DND-41 (cell line): Measurements from ENCODE around the gene LGR6.
"Not testable (repeated sequence)": the region's sequence is repeated elsewhere in the genome, so short reads cannot be mapped to it uniquely, and the experiment has no call there.

Experiments used
- ATAC-seq: fragments of 200-7000 bp; cut with Tn5 transposase; 3 replicates; pipeline ENCODE4 v1.9.1; 2021; ENCODE audit warnings: low read depth; ENCODE audit not compliant: insufficient read depth
- DNase-seq: peaks from one replicate; pipeline ENCODE4 v3.0.0-alpha.2; 2020
- H2AFZ ChIP-seq: 2 replicates; pipeline ENCODE4 v1.6.0; 2012; ENCODE audit warnings: low read depth, low read length
- H3K27ac ChIP-seq: 2 replicates; pipeline ENCODE4 v1.5.1; 2012; ENCODE audit warnings: low read length, inconsistent platforms
- H3K27me3 ChIP-seq: fragments of 200-600 bp; sonication (generic); 2 replicates; pipeline ENCODE4 v1.6.0; 2012; ENCODE audit warnings: low read length, mild to moderate bottlenecking, inconsistent platforms; ENCODE audit not compliant: insufficient read depth, poor library complexity
- H3K36me3 ChIP-seq: 2 replicates; pipeline ENCODE4 v1.5.1; 2012; ENCODE audit warnings: low read length, inconsistent platforms; ENCODE audit not compliant: insufficient read depth
- H3K4me1 ChIP-seq: 2 replicates; pipeline ENCODE4 v1.5.1; 2012; ENCODE audit warnings: mild to moderate bottlenecking, low read length; ENCODE audit not compliant: insufficient read depth
- H3K4me2 ChIP-seq: 2 replicates; pipeline ENCODE4 v1.6.0; 2012; ENCODE audit warnings: mild to moderate bottlenecking, moderate library complexity, low read length, inconsistent platforms; ENCODE audit not compliant: insufficient read depth
- H3K4me3 ChIP-seq, 2 experiments: fragments of 200-600 bp in 1 of 2; shearing (Covaris generic) in 1 of 2; 2 replicates each; pipeline ENCODE4 v1.5.1; 2012 to 2016; ENCODE audit warnings: inconsistent platforms in 2 of 2, low read length in 2 of 2, mild to moderate bottlenecking in 2 of 2, low read depth in 1 of 2, moderate library complexity in 1 of 2
- H3K79me2 ChIP-seq: 2 replicates; pipeline ENCODE4 v1.6.0; 2012; ENCODE audit warnings: low read length, inconsistent platforms; ENCODE audit not compliant: insufficient read depth
- H3K9ac ChIP-seq: 2 replicates; pipeline ENCODE4 v1.6.0; 2012; ENCODE audit warnings: low read depth, mild to moderate bottlenecking, inconsistent platforms, low read length, moderate library complexity
- H3K9me3 ChIP-seq: 2 replicates; pipeline ENCODE4 v1.5.1; 2012; ENCODE audit warnings: low read length, moderate library complexity, mild to moderate bottlenecking, inconsistent platforms; ENCODE audit not compliant: insufficient read depth, severe bottlenecking
- H4K20me1 ChIP-seq: 2 replicates; pipeline ENCODE4 v1.6.0; 2012; ENCODE audit warnings: low read length; ENCODE audit not compliant: insufficient read depth
- CTCF ChIP-seq: IDR thresholded peaks from 2 replicates; pipeline ENCODE4 v1.5.1; 2012; ENCODE audit warnings: borderline replicate concordance, low read length, moderate library complexity, mild to moderate bottlenecking; ENCODE audit not compliant: poor library complexity, severe bottlenecking; ENCODE audit errors: extremely low read depth
- EZH2 ChIP-seq: IDR thresholded peaks from 3 replicates; pipeline ENCODE4 v1.6.1; 2012; ENCODE audit warnings: borderline replicate concordance, low read depth, mild to moderate bottlenecking, moderate library complexity, low read length, inconsistent platforms; ENCODE audit not compliant: severe bottlenecking

Gene LGR6

GRCh38 chr1:202255343-202255742 is 61.7 kb downstream of the LGR6 start:
- H3K9ac ChIP-seq = no peak overlapping the region
- TF ChIP-seq CTCF (no peak), EZH2 (no peak)
- no peak overlapping the region for H3K27ac ChIP-seq
- H3K9me3 ChIP-seq = no peaks in the 10 kb centered on the region
- ATAC-seq (no peak), DNase-seq (no peak)
- H3K4me1 ChIP-seq = no peaks in the 10 kb centered on the region
- no peak overlapping the region for H3K4me2 ChIP-seq
- no peak overlapping the region for H2AFZ ChIP-seq
- H3K4me3 ChIP-seq = no peak overlapping the region
- H3K27me3 ChIP-seq = peaks cover 13% of the 10 kb centered on the region
- H3K79me2 ChIP-seq = no peaks in the 10 kb centered on the region
- no peaks in the 10 kb centered on the region for H3K36me3 ChIP-seq
- no peaks in the 10 kb centered on the region for H4K20me1 ChIP-seq

- H3K4me2 ChIP-seq = no peak overlapping the region
- no peak overlapping the region for H3K4me3 ChIP-seq
- ATAC-seq (no peak), DNase-seq (no peak)
- H4K20me1 ChIP-seq = no peaks in the 10 kb centered on the region
- H3K27ac ChIP-seq = no peak overlapping the region
- no peaks in the 10 kb centered on the region for H3K36me3 ChIP-seq
- H3K9ac ChIP-seq = no peak overlapping the region
- H3K27me3 ChIP-seq = peaks cover 15% of the 10 kb centered on the region
- no peaks in the 10 kb centered on the region for H3K9me3 ChIP-seq
- no peak overlapping the region for H2AFZ ChIP-seq
- no peak for TF ChIP-seq EZH2
- TF ChIP-seq CTCF = no peak
- no peaks in the 10 kb centered on the region for H3K4me1 ChIP-seq
- no peaks in the 10 kb centered on the region for H3K79me2 ChIP-seq
Measured at GRCh38 chr1:202259705-202260104, 66.1 kb downstream of the LGR6 start.

GRCh38 chr1:202261209-202261958 is 67.8 kb downstream of the LGR6 start:
- H4K20me1 ChIP-seq, H3K4me1 ChIP-seq, ATAC-seq, H3K9ac ChIP-seq, H3K9me3 ChIP-seq, H3K36me3 ChIP-seq, H3K4me2 ChIP-seq, DNase-seq, H3K79me2 ChIP-seq, H3K27ac ChIP-seq, H2AFZ ChIP-seq, H3K4me3 ChIP-seq: not testable (repeated sequence)
- peaks cover 26% of the 10 kb centered on the region for H3K27me3 ChIP-seq

GRCh38 chr1:202263628-202264027 is 70.0 kb downstream of the LGR6 start:
- ATAC-seq = no peak
- DNase-seq = no peak
- H3K79me2 ChIP-seq = no peaks in the 10 kb centered on the region
- H3K9ac ChIP-seq = no peak overlapping the region
- H3K4me1 ChIP-seq = no peaks in the 10 kb centered on the region
- H3K9me3 ChIP-seq = no peaks in the 10 kb centered on the region
- no peak for TF ChIP-seq EZH2
- TF ChIP-seq CTCF = no peak
- H3K4me2 ChIP-seq = no peak overlapping the region
- no peak overlapping the region for H3K4me3 ChIP-seq
- peaks cover 46% of the 10 kb centered on the region for H3K27me3 ChIP-seq
- peaks cover 4% of the 10 kb centered on the region; the same call in 1 of the 2 replicates for H4K20me1 ChIP-seq
- H3K36me3 ChIP-seq = no peaks in the 10 kb centered on the region
- no peak overlapping the region for H3K27ac ChIP-seq
- no peak overlapping the region for H2AFZ ChIP-seq
